Lung (tissue), 12 donors: ENCODE results near the gene LTBP4. TPM values are rescaled to one million over a fixed set of nuclear protein-coding genes. Genes with fewer than 3 reads are reported as not detected.

Experiments used
- ATAC-seq: fragments of 200-7000 bp; cut with Tn5 transposase; one replicate; pipeline ENCODE4 v1.9.1; 2020; ENCODE audit warnings: moderate number of reproducible peaks; ENCODE audit not compliant: insufficient read depth, low FRiP score
- DNase-seq, 3 donors: peaks; one replicate each; pipeline ENCODE4 v3.0.0-alpha.2; 2013 to 2017
- H3K27ac ChIP-seq, 2 donors: one replicate each; pipeline ENCODE4 v1.5.1; 2013; ENCODE audit warnings: mild to moderate bottlenecking in 2 of 2, moderate library complexity in 2 of 2, control low read depth in 1 of 2, inconsistent platforms in 1 of 2, low read depth in 1 of 2, low read length in 1 of 2
- H3K27me3 ChIP-seq, 3 donors: one replicate each; pipeline ENCODE4 v1.5.1; 2013; ENCODE audit warnings: low read length in 2 of 3; ENCODE audit not compliant: control insufficient read depth in 3 of 3, insufficient read depth in 3 of 3
- H3K36me3 ChIP-seq, 4 donors: one replicate each; pipeline ENCODE4 v1.5.1; 2013; ENCODE audit warnings: low read length in 4 of 4, mild to moderate bottlenecking in 1 of 4, moderate library complexity in 1 of 4; ENCODE audit not compliant: control insufficient read depth in 4 of 4, insufficient read depth in 4 of 4
- H3K4me1 ChIP-seq, 5 donors: one replicate each; pipeline ENCODE4 v1.5.1; 2013; ENCODE audit warnings: low read length in 5 of 5, mild to moderate bottlenecking in 2 of 5, moderate library complexity in 1 of 5; ENCODE audit not compliant: control insufficient read depth in 5 of 5, insufficient read depth in 5 of 5
- H3K4me3 ChIP-seq: one replicate; pipeline ENCODE4 v1.5.1; 2013; ENCODE audit warnings: mild to moderate bottlenecking, control low read depth, moderate library complexity
- H3K9ac ChIP-seq, 2 donors: one replicate each; pipeline ENCODE4 v1.5.1; 2013; ENCODE audit warnings: low read length in 2 of 2, control low read depth in 1 of 2; ENCODE audit not compliant: insufficient read depth in 1 of 2
- H3K9me3 ChIP-seq, 4 donors: one replicate each; pipeline ENCODE4 v1.5.1; 2013; ENCODE audit warnings: low read length in 3 of 4, mild to moderate bottlenecking in 1 of 4, moderate library complexity in 1 of 4; ENCODE audit not compliant: control insufficient read depth in 4 of 4, insufficient read depth in 3 of 4
- WGBS, 2 donors: extraction: QIAGEN DNeasy Blood & Tissue Kit; methylation state at CpG; one replicate each; pipeline ENCODE4 v1.1.7; 2013; 5-methylcytosine and 5-hydroxymethylcytosine counted together
- polyA plus RNA-seq, 2 donors: library from polyadenylated mRNA; stranded (reverse); fragments of 200-250 nt; gene quantifications; one replicate each; pipeline ENCODE4 v1.2.1, GENCODE V29; 2013
- total RNA-seq, 2 donors: library from RNA; depleted of rRNA in 1 of 2; stranded (reverse); fragments of >200 nt in 1 of 2; gene quantifications; one replicate each; pipeline ENCODE4 v1.2.1, GENCODE V29; 2014 to 2021
- TF ChIP-seq, protein P1 (sequence below): IDR thresholded peaks from 2 replicates; pipeline ENCODE4 v1.5.1; 2012; ENCODE audit warnings: mild to moderate bottlenecking; ENCODE audit errors: control extremely low read depth, extremely low read depth
- donor health status: control.
- donor health status: control.
- donor health status: Bipolar disorder and iron deficiency.
- donor health status: healthy.
- donor health status: DM: yes; HTN: yes; CAD: no.

LTBP4 gene
- total and polyA plus RNA-seq, 4 donors, result 73.0 to 290 (median 151) TPM

DNA sequence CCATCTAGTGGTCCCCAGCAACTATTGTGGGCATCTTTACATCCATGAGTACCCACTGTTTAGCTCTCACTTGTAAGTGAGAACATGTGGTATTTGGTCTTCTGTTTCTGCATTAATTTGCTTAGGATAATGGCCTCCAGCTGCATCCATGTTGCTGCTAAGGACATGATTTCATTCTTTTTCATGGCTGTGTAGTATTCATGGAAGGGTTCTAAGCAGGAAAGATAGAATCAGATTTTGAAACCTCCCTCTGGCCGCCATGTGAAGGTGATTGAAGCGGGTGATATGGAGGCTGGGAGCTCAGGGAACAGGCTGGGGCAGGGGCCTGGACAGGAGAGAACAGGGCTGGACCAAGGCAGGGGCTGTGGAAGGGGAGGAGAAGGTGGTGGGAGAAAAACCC is 20.1 kb downstream of the LTBP4 start:
- Histone ChIP-seq H3K9ac (no peak overlapping the region), H3K27ac (no peak overlapping the region), H3K36me3 (peaks cover 0 to 46% (median 27%) of the 10 kb centered on the region in 4 donors), H3K27me3 (no peaks in the 10 kb centered on the region), H3K9me3 (no peaks in the 10 kb centered on the region), H3K4me3 (no peak overlapping the region), H3K4me1 (peaks cover 0 to 2% (median 0%) of the 10 kb centered on the region in 5 donors)
- TF ChIP-seq, protein P1, sequence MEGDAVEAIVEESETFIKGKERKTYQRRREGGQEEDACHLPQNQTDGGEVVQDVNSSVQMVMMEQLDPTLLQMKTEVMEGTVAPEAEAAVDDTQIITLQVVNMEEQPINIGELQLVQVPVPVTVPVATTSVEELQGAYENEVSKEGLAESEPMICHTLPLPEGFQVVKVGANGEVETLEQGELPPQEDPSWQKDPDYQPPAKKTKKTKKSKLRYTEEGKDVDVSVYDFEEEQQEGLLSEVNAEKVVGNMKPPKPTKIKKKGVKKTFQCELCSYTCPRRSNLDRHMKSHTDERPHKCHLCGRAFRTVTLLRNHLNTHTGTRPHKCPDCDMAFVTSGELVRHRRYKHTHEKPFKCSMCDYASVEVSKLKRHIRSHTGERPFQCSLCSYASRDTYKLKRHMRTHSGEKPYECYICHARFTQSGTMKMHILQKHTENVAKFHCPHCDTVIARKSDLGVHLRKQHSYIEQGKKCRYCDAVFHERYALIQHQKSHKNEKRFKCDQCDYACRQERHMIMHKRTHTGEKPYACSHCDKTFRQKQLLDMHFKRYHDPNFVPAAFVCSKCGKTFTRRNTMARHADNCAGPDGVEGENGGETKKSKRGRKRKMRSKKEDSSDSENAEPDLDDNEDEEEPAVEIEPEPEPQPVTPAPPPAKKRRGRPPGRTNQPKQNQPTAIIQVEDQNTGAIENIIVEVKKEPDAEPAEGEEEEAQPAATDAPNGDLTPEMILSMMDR, result no peak
- WGBS, 2 donors, result 73 to 100% methylated on average over 2 of the region's 2 CpGs
- ATAC-seq, result no peak
- DNase-seq, result no peak

GRCh38 chr19:40621966-40622772 is 21.0 kb downstream of the LTBP4 start:
- H3K4me3 ChIP-seq, result no peak overlapping the region
- ATAC-seq, result no peak
- no peaks in the 10 kb centered on the region for H3K9me3 ChIP-seq
- H3K27me3 ChIP-seq, result no peaks in the 10 kb centered on the region
- no peak for DNase-seq
- peaks cover 0 to 2% (median 0%) of the 10 kb centered on the region in 5 donors for H3K4me1 ChIP-seq
- WGBS, 2 donors, result 91 to 93% methylated on average over 24 of the region's 24 CpGs
- H3K36me3 ChIP-seq, result peaks cover 0 to 48% (median 29%) of the 10 kb centered on the region in 4 donors
- no peak overlapping the region for H3K9ac ChIP-seq
- no peak overlapping the region for H3K27ac ChIP-seq
- TF ChIP-seq, protein P1, result no peak

GRCh38 chr19:40622773-40623075 is 21.6 kb downstream of the LTBP4 start:
- DNase-seq (no peak), ATAC-seq (no peak)
- Histone ChIP-seq H3K4me3 (no peak overlapping the region), H3K27me3 (no peaks in the 10 kb centered on the region), H3K27ac (no peak overlapping the region), H3K9ac (no peak overlapping the region), H3K4me1 (peaks cover 0 to 2% (median 0%) of the 10 kb centered on the region in 5 donors), H3K9me3 (no peaks in the 10 kb centered on the region), H3K36me3 (peaks cover 0 to 51% (median 32%) of the 10 kb centered on the region in 4 donors)
- 84 to 96% methylated on average over 7 of the region's 7 CpGs for WGBS, 2 donors
- TF ChIP-seq, protein P1, result no peak
